ENCODE measurements around the gene MAN2A2.

- no peak; the same call in 1 of the 2 replicates for TF ChIP-seq CEBPG (CRISPR knock-in tag; IDR thresholded peaks at IDR 0.05)
- peak in 1 of 2 experiments; percentile 50; a peak in 1 of 4 replicates for TF ChIP-seq CEBPG (tag; conservative IDR thresholded peaks at IDR 0.05 in 1 of 2, IDR thresholded peaks at IDR 0.05 in 1 of 2)
- no peak for TF ChIP-seq CTCF (IDR thresholded peaks at IDR 0.05 in 2 of 3, conservative IDR thresholded peaks at IDR 0.05 in 1 of 3; ENCODE audit: insufficient read depth in 2 of 3, low read depth in 1 of 3, low read length in 3 of 3)
- TF ChIP-seq SP1 (CRISPR knock-in tag; IDR thresholded peaks at IDR 0.05): no peak
- no peak for TF ChIP-seq KDM1A (IDR thresholded peaks at IDR 0.05)
Measured at GRCh38 chr15:90860942-90861675, 42.0 kb upstream of the MAN2A2 start.
